ENCODE measurements around the gene SLC46A1.

GRCh38 chr17:28406473-28406814 is 432 bp upstream of the SLC46A1 start:
- TF ChIP-seq, protein P1, sequence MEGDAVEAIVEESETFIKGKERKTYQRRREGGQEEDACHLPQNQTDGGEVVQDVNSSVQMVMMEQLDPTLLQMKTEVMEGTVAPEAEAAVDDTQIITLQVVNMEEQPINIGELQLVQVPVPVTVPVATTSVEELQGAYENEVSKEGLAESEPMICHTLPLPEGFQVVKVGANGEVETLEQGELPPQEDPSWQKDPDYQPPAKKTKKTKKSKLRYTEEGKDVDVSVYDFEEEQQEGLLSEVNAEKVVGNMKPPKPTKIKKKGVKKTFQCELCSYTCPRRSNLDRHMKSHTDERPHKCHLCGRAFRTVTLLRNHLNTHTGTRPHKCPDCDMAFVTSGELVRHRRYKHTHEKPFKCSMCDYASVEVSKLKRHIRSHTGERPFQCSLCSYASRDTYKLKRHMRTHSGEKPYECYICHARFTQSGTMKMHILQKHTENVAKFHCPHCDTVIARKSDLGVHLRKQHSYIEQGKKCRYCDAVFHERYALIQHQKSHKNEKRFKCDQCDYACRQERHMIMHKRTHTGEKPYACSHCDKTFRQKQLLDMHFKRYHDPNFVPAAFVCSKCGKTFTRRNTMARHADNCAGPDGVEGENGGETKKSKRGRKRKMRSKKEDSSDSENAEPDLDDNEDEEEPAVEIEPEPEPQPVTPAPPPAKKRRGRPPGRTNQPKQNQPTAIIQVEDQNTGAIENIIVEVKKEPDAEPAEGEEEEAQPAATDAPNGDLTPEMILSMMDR (IDR thresholded peaks at IDR 0.05), result no peak
- no peak for TF ChIP-seq POLR2A (IDR thresholded peaks at IDR 0.05)

Data from heart left ventricle (tissue), 13 donors.